Keratinocyte (primary cell): Measurements from ENCODE around the gene ERCC1. TPM values are rescaled to one million over a fixed set of nuclear protein-coding genes. Genes with fewer than 3 reads are reported as not detected.

Experiments
- DNase-seq: peaks from one replicate; pipeline ENCODE4 v3.0.0-alpha.2; 2011; ENCODE audit warnings: low read depth, missing footprints, low spot score
- FAIRE-seq: peaks from 2 replicates; lab custom pipeline; 2011; peaks lifted over from hg19 to GRCh38; lab: Jason Lieb, UNC
- H2AFZ ChIP-seq: 2 replicates; pipeline ENCODE4 v1.6.0; 2012; ENCODE audit warnings: low read length, control low read depth, inconsistent platforms; ENCODE audit not compliant: control insufficient read depth
- H3K27ac ChIP-seq: 2 replicates; pipeline ENCODE4 v1.5.1; 2011; ENCODE audit warnings: low read length; ENCODE audit not compliant: control insufficient read depth, insufficient read depth
- H3K27me3 ChIP-seq: 3 replicates; pipeline ENCODE4 v1.6.0; 2011; ENCODE audit warnings: low read length; ENCODE audit not compliant: control insufficient read depth, insufficient read depth; ENCODE audit errors: extremely low read depth
- H3K36me3 ChIP-seq, 2 experiments: 2 replicates in 1 of 2; 3 replicates in 1 of 2; pipeline ENCODE4 v1.5.1; 2011; ENCODE audit warnings: low read length in 2 of 2, mild to moderate bottlenecking in 1 of 2; ENCODE audit not compliant: control insufficient read depth in 2 of 2, insufficient read depth in 2 of 2; ENCODE audit errors: extremely low read depth in 1 of 2
- H3K4me1 ChIP-seq: 3 replicates; pipeline ENCODE4 v1.5.1; 2011; ENCODE audit warnings: low read length; ENCODE audit not compliant: control insufficient read depth, insufficient read depth; ENCODE audit errors: extremely low read depth
- H3K4me2 ChIP-seq: 3 replicates; pipeline ENCODE4 v1.6.0; 2011; ENCODE audit warnings: low read depth, low read length; ENCODE audit not compliant: control insufficient read depth, insufficient read depth; ENCODE audit errors: extremely low read depth
- H3K4me3 ChIP-seq, 3 experiments: fragments of 200-600 bp in 1 of 3; sonication (generic) in 1 of 3; 2 replicates in 2 of 3; 3 replicates in 1 of 3; pipeline ENCODE4 v1.5.1; 2011 to 2016; ENCODE audit warnings: low read length in 3 of 3, mild to moderate bottlenecking in 3 of 3, control low read depth in 2 of 3, inconsistent platforms in 1 of 3, low read depth in 1 of 3, mixed read lengths in 1 of 3, mixed run types in 1 of 3, moderate library complexity in 1 of 3; ENCODE audit not compliant: control insufficient read depth in 2 of 3, insufficient read depth in 2 of 3; ENCODE audit errors: extremely low read depth in 1 of 3
- H3K79me2 ChIP-seq: 2 replicates; pipeline ENCODE4 v1.6.0; 2012; ENCODE audit warnings: low read length; ENCODE audit not compliant: control insufficient read depth, insufficient read depth
- H3K9ac ChIP-seq: 3 replicates; pipeline ENCODE4 v1.6.0; 2011; ENCODE audit warnings: low read length; ENCODE audit not compliant: control insufficient read depth, insufficient read depth; ENCODE audit errors: extremely low read depth
- H3K9me1 ChIP-seq: 3 replicates; pipeline ENCODE4 v1.6.0; 2011; ENCODE audit warnings: low read length; ENCODE audit not compliant: control insufficient read depth, insufficient read depth; ENCODE audit errors: extremely low read depth
- H3K9me3 ChIP-seq: 2 replicates; pipeline ENCODE4 v1.5.1; 2012; ENCODE audit warnings: low read depth, low read length; ENCODE audit not compliant: control insufficient read depth
- H4K20me1 ChIP-seq: 3 replicates; pipeline ENCODE4 v1.6.0; 2011; ENCODE audit warnings: low read length; ENCODE audit not compliant: control insufficient read depth, insufficient read depth; ENCODE audit errors: extremely low read depth
- EZH2 ChIP-seq: IDR thresholded peaks from one replicate; pipeline ENCODE4 v1.6.1; 2012; ENCODE audit warnings: inconsistent platforms, mild to moderate bottlenecking, low read length, moderate library complexity
- dilution Hi-C: fragments of 300-500 bp; cut with MboI; formaldehyde crosslinking; loops from one replicate; pipeline ENCODE4 v1.7.0; 2020; ENCODE audit warnings: low sequenced_read_pairs; ENCODE audit not compliant: extremely low pct_ligation_motif_present
- polyA plus RNA-seq, 5 experiments: library from polyadenylated mRNA; depleted of rRNA in 3 of 5; stranded (reverse) in 3 of 5; stranded (forward) in 1 of 5; unstranded in 1 of 5; fragments of >200 nt; gene quantifications; 1 replicate in 1 of 5; 2 replicates in 3 of 5; 3 replicates in 1 of 5; pipeline versions ENCODE4 v1.2.1 to v1.2.3, GENCODE V29; 2011 to 2012; ENCODE audit warnings: missing spikeins in 2 of 5, low read depth in 1 of 5, low replicate concordance in 1 of 5
- TF ChIP-seq, protein P1 (sequence below), 3 experiments: IDR thresholded peaks in 1 of 3; conservative IDR thresholded peaks in 1 of 3; optimal IDR thresholded peaks in 1 of 3; 2 replicates in 2 of 3; 3 replicates in 1 of 3; pipeline versions ENCODE3 to v1.5.1; 2011; ENCODE audit warnings: low read length in 3 of 3, mild to moderate bottlenecking in 3 of 3, moderate library complexity in 2 of 3, control low read depth in 1 of 3, inconsistent platforms in 1 of 3; ENCODE audit not compliant: insufficient read depth in 2 of 3; ENCODE audit errors: extremely low read depth in 1 of 3

ERCC1 gene
- polyA plus RNA-seq, 1 donor (not counting 4 experiments of a cell fraction or from before 2014, with no cell fraction given), result 175 TPM

- Histone ChIP-seq H3K27ac (no peak overlapping the region), H3K4me2 (no peak overlapping the region), H3K9me3 (no peaks in the 10 kb centered on the region), H3K4me3 (no peak overlapping the region), H3K27me3 (no peaks in the 10 kb centered on the region), H3K4me1 (peaks cover under 1% of the 10 kb centered on the region), H3K36me3 (peaks cover 28 to 37% of the 10 kb centered on the region in 2 experiments), H4K20me1 (no peaks in the 10 kb centered on the region), H3K9ac (no peak overlapping the region), H3K79me2 (peaks cover 6% of the 10 kb centered on the region), H2AFZ (no peak overlapping the region), H3K9me1 (no peaks in the 10 kb centered on the region)
- dilution Hi-C loops, result no loop called here
- no peak for DNase-seq
- FAIRE-seq, result no peak
- TF ChIP-seq, protein P1, sequence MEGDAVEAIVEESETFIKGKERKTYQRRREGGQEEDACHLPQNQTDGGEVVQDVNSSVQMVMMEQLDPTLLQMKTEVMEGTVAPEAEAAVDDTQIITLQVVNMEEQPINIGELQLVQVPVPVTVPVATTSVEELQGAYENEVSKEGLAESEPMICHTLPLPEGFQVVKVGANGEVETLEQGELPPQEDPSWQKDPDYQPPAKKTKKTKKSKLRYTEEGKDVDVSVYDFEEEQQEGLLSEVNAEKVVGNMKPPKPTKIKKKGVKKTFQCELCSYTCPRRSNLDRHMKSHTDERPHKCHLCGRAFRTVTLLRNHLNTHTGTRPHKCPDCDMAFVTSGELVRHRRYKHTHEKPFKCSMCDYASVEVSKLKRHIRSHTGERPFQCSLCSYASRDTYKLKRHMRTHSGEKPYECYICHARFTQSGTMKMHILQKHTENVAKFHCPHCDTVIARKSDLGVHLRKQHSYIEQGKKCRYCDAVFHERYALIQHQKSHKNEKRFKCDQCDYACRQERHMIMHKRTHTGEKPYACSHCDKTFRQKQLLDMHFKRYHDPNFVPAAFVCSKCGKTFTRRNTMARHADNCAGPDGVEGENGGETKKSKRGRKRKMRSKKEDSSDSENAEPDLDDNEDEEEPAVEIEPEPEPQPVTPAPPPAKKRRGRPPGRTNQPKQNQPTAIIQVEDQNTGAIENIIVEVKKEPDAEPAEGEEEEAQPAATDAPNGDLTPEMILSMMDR (optimal IDR thresholded peaks at IDR 0.05 in 1 of 3, IDR thresholded peaks at IDR 0.05 in 1 of 3, conservative IDR thresholded peaks at IDR 0.05 in 1 of 3; ENCODE audit: extremely low read depth in 1 of 3, insufficient read depth in 2 of 3, low read length in 3 of 3), result no peak
- no peak for TF ChIP-seq EZH2
Observed at GRCh38 chr19:45363861-45364459, 59.8 kb downstream of the ERCC1 start.

DNA sequence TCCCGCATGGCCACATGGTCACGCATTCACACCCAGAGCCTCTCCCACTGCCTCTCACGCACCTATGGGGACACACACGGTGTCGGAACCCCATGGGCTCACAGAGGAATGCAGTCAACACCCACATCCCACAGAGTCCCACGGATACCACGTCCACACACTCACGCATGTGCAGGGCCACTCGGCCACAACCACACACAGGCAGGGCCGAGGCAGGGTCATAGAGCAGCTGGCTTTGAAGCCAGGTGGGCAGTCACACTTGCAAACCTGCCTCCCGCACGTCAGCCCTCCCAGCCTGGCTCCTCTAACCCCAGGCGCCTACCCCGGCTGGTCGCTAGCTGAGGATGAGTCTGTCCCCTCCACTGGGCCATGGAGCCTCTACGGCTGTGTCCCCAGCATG lies 61.4 kb downstream of the ERCC1 start:
- H3K36me3 ChIP-seq, result peaks cover 31 to 34% of the 10 kb centered on the region in 2 experiments
- no peak for TF ChIP-seq EZH2
- TF ChIP-seq, protein P1 (optimal IDR thresholded peaks at IDR 0.05 in 1 of 3, IDR thresholded peaks at IDR 0.05 in 1 of 3, conservative IDR thresholded peaks at IDR 0.05 in 1 of 3; ENCODE audit: extremely low read depth in 1 of 3, insufficient read depth in 2 of 3, low read length in 3 of 3), result no peak
- dilution Hi-C loops, result no loop called here

More for the DNA sequence above, 61.4 kb downstream of the ERCC1 start:
- Histone ChIP-seq H3K4me1 (no peaks in the 10 kb centered on the region), H3K9ac (no peak overlapping the region), H3K4me2 (no peak overlapping the region), H3K9me1 (no peaks in the 10 kb centered on the region), H4K20me1 (no peaks in the 10 kb centered on the region), H3K79me2 (no peaks in the 10 kb centered on the region), H3K9me3 (no peaks in the 10 kb centered on the region), H3K4me3 (no peak overlapping the region), H2AFZ (no peak overlapping the region), H3K27me3 (no peaks in the 10 kb centered on the region), H3K27ac (no peak overlapping the region)
- DNase-seq (no peak), FAIRE-seq (no peak)
